WTC11 (cell line): ENCODE results near the gene TMEM92. TPM values are rescaled to one million over a fixed set of nuclear protein-coding genes. Genes with fewer than 3 reads are reported as not detected.

Experiments used
- ATAC-seq: fragments of 200-7000 bp; cut with Tn5 transposase; 2 replicates; pipeline ENCODE4 v1.10.0; 2021; ENCODE audit warnings: mild to moderate bottlenecking, moderate library complexity
- CTCF ChIA-PET: fragments of 300-600 bp; sonication (Branson Sonifier 250); formaldehyde crosslinking; loops from one replicate; lab custom pipeline; 2021; ENCODE audit warnings: antibody characterized with exemption; lab: Charles Lee
- POLR2A ChIA-PET: fragments of 350-600 bp; sonication (Branson Sonifier 250); formaldehyde crosslinking; loops from one replicate; lab custom pipeline; 2021; ENCODE audit warnings: antibody characterized with exemption; lab: Charles Lee
- DNase-seq: peaks from one replicate; pipeline ENCODE4 v3.0.0; 2021; ENCODE audit warnings: low spot score
- H3K27ac Mint-ChIP-seq: 2 replicates; pipeline ENCODE4 v1.8.0; 2021; ENCODE audit warnings: mixed read lengths
- H3K27me3 Mint-ChIP-seq: 2 replicates; pipeline ENCODE4 v1.8.0; 2021; ENCODE audit warnings: low read depth, mild to moderate bottlenecking, moderate library complexity, mixed read lengths
- H3K36me3 Mint-ChIP-seq: 2 replicates; pipeline ENCODE4 v1.8.0; 2021; ENCODE audit warnings: mixed read lengths
- H3K4me1 Mint-ChIP-seq: 2 replicates; pipeline ENCODE4 v1.8.0; 2022; ENCODE audit warnings: mixed read lengths
- H3K4me3 Mint-ChIP-seq: 2 replicates; pipeline ENCODE4 v1.8.0; 2021; ENCODE audit warnings: mild to moderate bottlenecking, moderate library complexity, mixed read lengths
- H3K9me3 Mint-ChIP-seq: 2 replicates; pipeline ENCODE4 v1.8.0; 2021; ENCODE audit warnings: mixed read lengths
- ARID4B ChIP-seq: sonication (generic); formaldehyde crosslinking; IDR thresholded peaks from 2 replicates; pipeline ENCODE4 v1.8.0; 2023; ENCODE audit warnings: missing genetic modification reagents, mild to moderate bottlenecking, borderline replicate concordance
- ESRRA ChIP-seq: sonication (generic); formaldehyde crosslinking; IDR thresholded peaks from 2 replicates; pipeline ENCODE4 v1.8.1; 2022; ENCODE audit warnings: mild to moderate bottlenecking, missing genetic modification reagents, borderline replicate concordance
- HMGA2 ChIP-seq: fragments of 250-450 bp; sonication (Bioruptor Pico); IDR thresholded peaks from 2 replicates; pipeline ENCODE4 v1.4.0; 2021; ENCODE audit warnings: mild to moderate bottlenecking, moderate library complexity
- HMGXB4 ChIP-seq: sonication (generic); formaldehyde crosslinking; IDR thresholded peaks from 2 replicates; pipeline ENCODE4 v1.8.1; 2023; ENCODE audit warnings: mild to moderate bottlenecking, moderate library complexity, missing genetic modification reagents
- MAX ChIP-seq: sonication (generic); formaldehyde crosslinking; IDR thresholded peaks from 2 replicates; pipeline ENCODE4 v1.8.0; 2022; ENCODE audit warnings: mild to moderate bottlenecking, missing genetic modification reagents
- MXD4 ChIP-seq: fragments of 250-450 bp; sonication (Bioruptor Pico); IDR thresholded peaks from 2 replicates; pipeline ENCODE4 v1.8.0; 2021; ENCODE audit warnings: mild to moderate bottlenecking, moderate library complexity, borderline replicate concordance
- NFYB ChIP-seq: sonication (generic); formaldehyde crosslinking; conservative IDR thresholded peaks from 2 replicates; pipeline ENCODE4 v1.8.0; 2022; ENCODE audit warnings: low read depth, missing genetic modification reagents
- PRRX2 ChIP-seq: fragments of 250-450 bp; sonication (Bioruptor Pico); IDR thresholded peaks from 2 replicates; pipeline ENCODE4 v1.8.0; 2021; ENCODE audit warnings: mild to moderate bottlenecking
- RELA ChIP-seq: sonication (generic); formaldehyde crosslinking; IDR thresholded peaks from 2 replicates; pipeline ENCODE4 v1.8.1; 2022; ENCODE audit warnings: missing genetic modification reagents, mild to moderate bottlenecking, borderline replicate concordance
- SMAD4 ChIP-seq: sonication (generic); formaldehyde crosslinking; IDR thresholded peaks from 2 replicates; pipeline ENCODE4 v1.8.0; 2022; ENCODE audit warnings: mild to moderate bottlenecking, missing genetic modification reagents
- TEAD4 ChIP-seq: sonication (generic); formaldehyde crosslinking; IDR thresholded peaks from 2 replicates; pipeline ENCODE4 v1.8.0; 2022; ENCODE audit warnings: mild to moderate bottlenecking, missing genetic modification reagents
- ZNF423 ChIP-seq: fragments of 250-450 bp; sonication (Bioruptor Pico); IDR thresholded peaks from 2 replicates; pipeline ENCODE4 v2.1.2; 2022; ENCODE audit warnings: mild to moderate bottlenecking, moderate library complexity
- total RNA-seq: library from RNA; stranded (reverse); gene quantifications from 3 replicates; pipeline ENCODE4 v1.2.3, GENCODE V29; 2021
- TF ChIP-seq, protein P1 (sequence below): sonication (generic); formaldehyde crosslinking; IDR thresholded peaks from 2 replicates; pipeline ENCODE4 v1.8.1; 2022; ENCODE audit warnings: missing genetic modification reagents, borderline replicate concordance
- TF ChIP-seq, protein P2 (sequence below): sonication (generic); formaldehyde crosslinking; IDR thresholded peaks from 2 replicates; pipeline ENCODE4 v1.8.0; 2022; ENCODE audit warnings: mild to moderate bottlenecking, missing genetic modification reagents
- TF ChIP-seq, protein P3 (sequence below): sonication (generic); formaldehyde crosslinking; IDR thresholded peaks from 2 replicates; pipeline ENCODE4 v1.8.1; 2023; ENCODE audit warnings: mild to moderate bottlenecking, missing genetic modification reagents

TMEM92 gene
- total RNA-seq, 1 experiment from 2014 or later = 9.8 TPM

DNA sequence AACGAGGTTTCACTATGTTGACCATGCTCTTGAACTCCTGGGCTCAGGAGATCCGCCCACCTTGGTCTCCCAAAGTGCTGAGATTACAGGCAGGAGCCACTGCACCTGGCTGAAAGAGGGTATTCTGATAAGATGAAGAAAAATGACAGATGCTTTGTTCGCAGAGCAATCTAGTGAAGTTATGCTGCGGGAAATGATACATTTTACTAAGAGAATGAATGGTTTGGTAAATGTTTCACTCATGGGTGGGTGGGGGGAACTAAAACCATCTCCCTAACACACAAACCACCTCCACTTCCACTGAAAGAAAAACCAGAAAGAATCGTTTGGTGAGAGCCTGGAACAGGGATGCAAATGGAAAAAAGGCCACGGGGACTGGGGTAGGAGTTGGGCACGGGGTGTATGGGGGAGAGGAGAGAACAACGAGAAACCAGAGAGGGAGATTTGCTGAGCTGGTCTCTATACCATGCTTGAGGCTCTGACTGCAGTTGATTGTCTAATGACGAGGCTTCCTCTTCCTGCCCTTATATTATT, 52.6 kb downstream of the TMEM92 start:
- POLR2A ChIA-PET = no interaction called here
- no peaks in the 10 kb centered on the region; the same call in none of the 2 replicates for H3K4me1 Mint-ChIP-seq
- no peak overlapping the region for H3K4me3 Mint-ChIP-seq
- no peaks in the 10 kb centered on the region for H3K27me3 Mint-ChIP-seq
- no peaks in the 10 kb centered on the region for H3K36me3 Mint-ChIP-seq
- no peak overlapping the region for H3K27ac Mint-ChIP-seq
- no peak for DNase-seq
- TF ChIP-seq, protein P1, sequence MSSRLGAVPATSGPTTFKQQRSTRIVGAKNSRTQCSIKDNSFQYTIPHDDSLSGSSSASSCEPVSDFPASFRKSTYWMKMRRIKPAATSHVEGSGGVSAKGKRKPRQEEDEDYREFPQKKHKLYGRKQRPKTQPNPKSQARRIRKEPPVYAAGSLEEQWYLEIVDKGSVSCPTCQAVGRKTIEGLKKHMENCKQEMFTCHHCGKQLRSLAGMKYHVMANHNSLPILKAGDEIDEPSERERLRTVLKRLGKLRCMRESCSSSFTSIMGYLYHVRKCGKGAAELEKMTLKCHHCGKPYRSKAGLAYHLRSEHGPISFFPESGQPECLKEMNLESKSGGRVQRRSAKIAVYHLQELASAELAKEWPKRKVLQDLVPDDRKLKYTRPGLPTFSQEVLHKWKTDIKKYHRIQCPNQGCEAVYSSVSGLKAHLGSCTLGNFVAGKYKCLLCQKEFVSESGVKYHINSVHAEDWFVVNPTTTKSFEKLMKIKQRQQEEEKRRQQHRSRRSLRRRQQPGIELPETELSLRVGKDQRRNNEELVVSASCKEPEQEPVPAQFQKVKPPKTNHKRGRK (CRISPR knock-in tag) = no peak
- TF ChIP-seq SMAD4 (no peak), NFYB (CRISPR knock-in tag) (no peak), MXD4 (CRISPR knock-in tag) (no peak), MAX (CRISPR knock-in tag) (no peak), RELA (CRISPR knock-in tag) (no peak), HMGA2 (no peak), TEAD4 (CRISPR knock-in tag) (no peak), ZNF423 (CRISPR knock-in tag) (no peak), ARID4B (CRISPR knock-in tag) (no peak), ESRRA (no peak), PRRX2 (no peak), HMGXB4 (no peak)
- TF ChIP-seq, protein P2, sequence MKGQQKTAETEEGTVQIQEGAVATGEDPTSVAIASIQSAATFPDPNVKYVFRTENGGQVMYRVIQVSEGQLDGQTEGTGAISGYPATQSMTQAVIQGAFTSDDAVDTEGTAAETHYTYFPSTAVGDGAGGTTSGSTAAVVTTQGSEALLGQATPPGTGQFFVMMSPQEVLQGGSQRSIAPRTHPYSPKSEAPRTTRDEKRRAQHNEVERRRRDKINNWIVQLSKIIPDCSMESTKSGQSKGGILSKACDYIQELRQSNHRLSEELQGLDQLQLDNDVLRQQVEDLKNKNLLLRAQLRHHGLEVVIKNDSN = no peak
- TF ChIP-seq, protein P3, sequence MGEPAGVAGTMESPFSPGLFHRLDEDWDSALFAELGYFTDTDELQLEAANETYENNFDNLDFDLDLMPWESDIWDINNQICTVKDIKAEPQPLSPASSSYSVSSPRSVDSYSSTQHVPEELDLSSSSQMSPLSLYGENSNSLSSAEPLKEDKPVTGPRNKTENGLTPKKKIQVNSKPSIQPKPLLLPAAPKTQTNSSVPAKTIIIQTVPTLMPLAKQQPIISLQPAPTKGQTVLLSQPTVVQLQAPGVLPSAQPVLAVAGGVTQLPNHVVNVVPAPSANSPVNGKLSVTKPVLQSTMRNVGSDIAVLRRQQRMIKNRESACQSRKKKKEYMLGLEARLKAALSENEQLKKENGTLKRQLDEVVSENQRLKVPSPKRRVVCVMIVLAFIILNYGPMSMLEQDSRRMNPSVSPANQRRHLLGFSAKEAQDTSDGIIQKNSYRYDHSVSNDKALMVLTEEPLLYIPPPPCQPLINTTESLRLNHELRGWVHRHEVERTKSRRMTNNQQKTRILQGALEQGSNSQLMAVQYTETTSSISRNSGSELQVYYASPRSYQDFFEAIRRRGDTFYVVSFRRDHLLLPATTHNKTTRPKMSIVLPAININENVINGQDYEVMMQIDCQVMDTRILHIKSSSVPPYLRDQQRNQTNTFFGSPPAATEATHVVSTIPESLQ (CRISPR knock-in tag) = no peak
- TF ChIP-seq, all 79 proteins: peak for 0
- ATAC-seq = no peak
- no peaks in the 10 kb centered on the region for H3K9me3 Mint-ChIP-seq
- CTCF ChIA-PET = no interaction called here
